ENCODE measurements around the gene RUNX2. TPM values are rescaled to one million over a fixed set of nuclear protein-coding genes. Genes with fewer than 3 reads are reported as not detected.

Gene RUNX2
- polyA plus RNA-seq, 1 donor, result 2.5 TPM

GRCh38 chr6:45415315-45415714 lies 87.2 kb downstream of the RUNX2 start:
- no peak for DNase-seq

- no peak for DNase-seq
Observed at GRCh38 chr6:45415788-45416518, 87.8 kb downstream of the RUNX2 start.

GRCh38 chr6:45416700-45417099 lies 88.6 kb downstream of the RUNX2 start:
- no peak for DNase-seq

- DNase-seq, result no peak
Observed at GRCh38 chr6:45417436-45417835, 89.3 kb downstream of the RUNX2 start.

GRCh38 chr6:45419571-45420082 lies 91.5 kb downstream of the RUNX2 start:
- DNase-seq, result peak; percentile 72

GRCh38 chr6:45420083-45420908 lies 92.2 kb downstream of the RUNX2 start:
- DNase-seq, result no peak

- DNase-seq, result peak; percentile 43
Observed at GRCh38 chr6:45420909-45421708, 93.0 kb downstream of the RUNX2 start.

- DNase-seq, result peak; percentile 65
Observed at GRCh38 chr6:45421709-45422502, 93.8 kb downstream of the RUNX2 start.

GRCh38 chr6:45422503-45423110 lies 94.5 kb downstream of the RUNX2 start:
- DNase-seq, result no peak

GRCh38 chr6:45423111-45423823 lies 95.1 kb downstream of the RUNX2 start:
- DNase-seq, result no peak

GRCh38 chr6:45423824-45424450 lies 95.8 kb downstream of the RUNX2 start:
- DNase-seq, result no peak

- DNase-seq, result no peak
Observed at GRCh38 chr6:45424451-45424861, 96.3 kb downstream of the RUNX2 start.

- DNase-seq, result no peak
Observed at GRCh38 chr6:45426251-45426650, 98.1 kb downstream of the RUNX2 start.

GRCh38 chr6:45427726-45428125 lies 99.6 kb downstream of the RUNX2 start:
- no peak for DNase-seq

GRCh38 chr6:45428727-45429126 lies 100.6 kb downstream of the RUNX2 start:
- DNase-seq, result no peak

GRCh38 chr6:45430590-45431202 lies 102.6 kb downstream of the RUNX2 start:
- DNase-seq, result no peak

- DNase-seq, result no peak
Observed at GRCh38 chr6:45431317-45432065, 103.4 kb downstream of the RUNX2 start.

- no peak for DNase-seq
Observed at GRCh38 chr6:45432977-45433376, 104.8 kb downstream of the RUNX2 start.
